HG02642 (cell line): ENCODE results near the gene AFP.

ENCODE experiments used
- ATAC-seq: cut with Tn5 transposase; IDR thresholded peaks from one replicate; pipeline ENCODE4 v1.9.1; 2021; ENCODE audit warnings: mild to moderate bottlenecking; ENCODE audit not compliant: unreplicated experiment, poor library complexity

The AFP gene

GRCh38 chr4:73454920-73455319, 18.9 kb downstream of the AFP start:
- no peak for ATAC-seq

DNA sequence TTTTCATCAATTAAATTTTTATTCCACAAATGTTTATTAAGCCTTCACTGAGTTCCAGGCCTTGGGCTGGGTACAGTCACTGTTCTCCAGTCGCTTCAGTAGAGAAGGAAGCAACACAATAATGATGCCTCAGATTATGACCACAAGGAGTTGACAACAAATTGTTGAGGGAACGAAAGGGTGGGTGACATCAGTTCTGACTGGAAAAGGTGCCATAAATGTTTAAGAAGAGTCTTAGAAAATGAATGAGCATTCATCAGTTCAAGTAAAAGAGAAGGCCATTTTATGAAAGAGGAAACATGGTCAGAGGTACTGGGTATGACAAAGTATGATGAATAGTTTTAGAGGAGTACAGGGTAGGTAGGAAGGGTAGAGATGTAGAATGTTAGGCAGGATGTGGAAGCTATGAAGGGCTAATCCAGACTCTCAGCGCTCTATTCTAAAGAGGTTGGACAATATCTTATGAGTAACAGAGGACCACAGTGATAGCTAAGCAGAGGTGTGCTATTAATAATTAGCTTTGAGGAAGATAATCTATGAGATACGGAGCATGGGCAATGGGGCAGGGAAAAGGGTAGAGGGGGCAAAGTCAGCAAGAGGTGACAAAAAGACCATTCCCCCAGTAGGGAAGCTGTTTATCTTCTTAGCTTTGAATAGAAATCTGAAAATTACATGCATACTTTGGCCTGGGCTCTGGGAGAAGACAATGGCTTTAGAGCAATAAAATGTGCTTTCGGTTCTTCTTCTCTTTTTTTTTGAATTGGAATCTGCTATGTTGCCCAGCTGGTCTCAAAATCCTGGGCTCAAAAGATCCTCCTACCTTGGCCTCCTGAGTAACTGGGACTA, 20.4 kb downstream of the AFP start:
- no peak for ATAC-seq

GRCh38 chr4:73458184-73459047, 22.4 kb downstream of the AFP start:
- no peak for ATAC-seq

DNA sequence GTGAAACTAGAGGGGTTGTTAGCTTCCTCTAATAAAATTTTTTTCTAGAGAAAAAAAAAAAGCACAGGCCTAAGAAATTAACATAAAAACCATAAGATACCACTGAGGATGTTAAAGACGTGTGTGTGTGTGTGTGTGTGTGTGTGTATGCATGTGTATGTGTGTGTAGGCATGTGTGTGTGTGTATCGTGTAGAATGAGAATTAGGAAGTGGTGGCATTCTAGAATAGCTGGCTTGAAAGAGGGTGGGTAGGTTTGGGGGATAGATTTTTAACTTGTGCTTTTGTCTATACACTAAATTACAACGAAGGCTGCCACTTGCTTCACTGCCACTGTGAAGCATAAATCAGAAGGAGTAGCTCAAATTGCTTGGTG, 23.0 kb downstream of the AFP start:
- no peak for ATAC-seq

- no peak for ATAC-seq
These were observed 25.0 kb downstream of the AFP start for GRCh38 chr4:73460913-73461522.

GRCh38 chr4:73468170-73468569, 32.1 kb downstream of the AFP start:
- ATAC-seq, result no peak

GRCh38 chr4:73470728-73471127, 34.7 kb downstream of the AFP start:
- ATAC-seq, result no peak

DNA sequence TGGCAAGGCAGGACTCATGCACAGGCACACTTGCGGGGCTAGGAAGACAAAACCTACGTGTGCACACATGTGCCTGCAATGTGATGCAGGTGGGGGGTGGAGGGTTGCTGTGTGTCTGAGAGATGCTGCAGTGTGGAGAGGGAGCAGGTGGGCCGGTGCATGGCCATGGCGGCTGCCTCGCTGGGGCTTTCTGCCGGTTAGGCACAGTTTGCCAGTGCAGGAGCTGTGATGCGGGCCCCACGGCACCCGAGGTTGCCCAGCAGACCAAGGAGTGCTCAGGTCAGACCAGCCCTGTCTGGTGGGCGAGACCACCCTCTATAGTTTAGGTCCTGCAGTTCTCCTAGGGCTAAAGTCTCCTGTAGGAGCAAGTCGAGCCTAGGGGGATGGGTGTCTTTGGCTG, 41.2 kb downstream of the AFP start:
- no peak for ATAC-seq

- no peak for ATAC-seq
These were observed 43.3 kb downstream of the AFP start for GRCh38 chr4:73479323-73479722.

- no peak for ATAC-seq
These were observed 45.3 kb downstream of the AFP start, which contains the start of gene AFM for GRCh38 chr4:73481358-73481757. Gene AFM (plus strand): TSS chr4:73481745. CDS start chr4:73481776, 31 bp downstream.

DNA sequence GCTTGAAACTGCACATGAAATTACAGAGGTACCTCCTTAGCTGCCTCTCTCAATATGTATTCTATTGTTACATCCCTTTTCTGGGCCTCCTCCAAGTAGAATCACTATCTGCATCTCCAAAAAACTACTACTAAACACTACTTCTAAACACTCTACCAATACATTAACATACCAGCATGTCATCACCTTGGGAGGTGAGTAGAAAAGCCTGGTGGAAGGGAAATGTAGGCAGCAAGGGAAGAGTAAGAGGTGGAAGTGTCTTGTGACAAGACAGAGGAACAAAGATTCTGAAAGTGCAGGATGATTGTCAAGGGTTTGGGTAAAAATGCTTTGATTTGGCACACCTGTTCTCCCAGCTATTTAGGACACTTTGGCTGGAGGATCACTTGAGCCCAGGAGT, 49.1 kb downstream of the AFP start:
- ATAC-seq, result no peak

- no peak for ATAC-seq
These were observed 49.6 kb downstream of the AFP start for GRCh38 chr4:73485596-73485995.

DNA sequence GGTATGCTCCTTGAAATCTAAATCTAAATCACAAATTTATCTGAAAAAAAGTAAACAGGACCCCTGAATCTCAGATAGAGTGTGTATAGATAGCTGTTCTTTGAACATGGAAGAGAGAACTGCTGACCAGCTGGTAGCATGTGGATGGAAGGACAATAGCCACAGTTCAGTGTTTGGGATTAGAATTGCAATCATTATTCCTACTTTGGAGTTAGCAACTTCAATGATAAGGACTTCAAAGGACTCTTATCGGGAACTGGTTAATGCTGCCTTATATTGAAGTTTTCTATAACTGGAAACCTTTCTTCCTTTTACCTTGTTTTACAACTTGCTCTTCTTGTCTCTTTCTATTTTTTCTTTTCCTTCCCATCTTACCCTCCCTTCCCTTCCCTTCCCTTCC, 50.5 kb downstream of the AFP start:
- no peak for ATAC-seq

- ATAC-seq, result no peak
These were observed 51.2 kb downstream of the AFP start for GRCh38 chr4:73487233-73487632.

DNA sequence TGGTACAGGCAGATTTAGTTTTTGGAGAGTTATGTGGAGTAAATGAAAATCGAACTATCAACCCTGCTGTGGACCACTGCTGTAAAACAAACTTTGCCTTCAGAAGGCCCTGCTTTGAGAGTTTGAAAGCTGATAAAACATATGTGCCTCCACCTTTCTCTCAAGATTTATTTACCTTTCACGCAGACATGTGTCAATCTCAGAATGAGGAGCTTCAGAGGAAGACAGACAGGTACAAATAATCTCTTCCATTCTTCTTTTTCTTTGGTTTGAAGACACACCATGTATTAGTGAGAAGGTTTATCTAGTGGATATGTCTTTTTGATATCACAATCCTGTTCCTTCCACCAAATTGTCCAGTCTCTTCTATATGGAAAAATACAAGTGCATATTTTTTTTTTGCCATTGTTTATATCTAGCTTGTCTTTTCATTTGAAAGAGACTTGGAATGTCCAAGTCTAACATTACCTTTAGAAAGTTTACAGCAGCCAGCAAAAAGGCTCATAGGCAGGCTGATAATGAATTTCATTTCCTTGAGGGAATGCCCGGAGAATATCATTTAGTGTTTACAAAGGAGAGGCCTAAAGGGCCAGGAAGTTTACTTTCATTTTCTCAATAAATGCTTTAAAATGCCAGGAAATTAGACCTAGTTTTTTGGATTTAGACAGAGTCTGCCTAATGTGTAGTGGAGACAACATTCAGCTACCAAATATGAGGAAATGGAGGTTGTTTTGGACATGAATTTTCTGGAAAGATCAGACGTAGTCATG, 64.2 kb downstream of the AFP start:
- no peak for ATAC-seq

- ATAC-seq, result no peak
These were observed 65.7 kb downstream of the AFP start for GRCh38 chr4:73501664-73502265.

DNA sequence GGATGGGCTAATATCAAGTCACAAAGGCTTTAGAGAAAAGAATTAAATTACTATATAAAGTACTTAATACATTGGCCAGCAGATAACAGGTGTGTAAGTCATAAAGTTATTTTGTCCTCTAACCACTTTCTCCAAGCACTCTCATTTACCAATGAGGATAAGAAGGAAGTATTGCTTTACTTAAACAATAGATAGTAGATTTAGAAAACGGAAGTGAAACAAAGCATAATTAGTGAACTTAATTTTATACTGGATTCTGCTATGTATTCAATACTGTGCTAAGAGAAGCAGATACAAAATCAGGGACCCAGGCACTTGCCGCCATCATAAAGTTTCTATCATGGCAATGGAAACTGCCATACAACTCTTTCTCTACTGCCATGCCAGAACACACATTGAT, 69.5 kb downstream of the AFP start:
- ATAC-seq, result no peak
